OCI-LY7 (cell line): ENCODE results near the gene C10orf95. TPM values are rescaled to one million over a fixed set of nuclear protein-coding genes. Genes with fewer than 3 reads are reported as not detected.
A peak's percentile ranks its signal among the peaks of the same experiment; 100 is the strongest.

Source experiments
- BruUV-seq: library from RNA; stranded (reverse); fragments of 400-500 nt; replicated peaks from 2 replicates; lab custom pipeline; 2021; lab: Mats Ljungman, UMichigan
- CTCF ChIA-PET: fragments of 300-600 bp; sonication (Branson Sonifier 250); formaldehyde crosslinking; loops from one replicate; lab custom pipeline; 2022; ENCODE audit warnings: antibody characterized with exemption; ENCODE audit not compliant: unreplicated experiment; lab: Charles Lee
- POLR2A ChIA-PET: fragments of 300-600 bp; sonication (Branson Sonifier 250); formaldehyde crosslinking; loops from one replicate; lab custom pipeline; 2022; ENCODE audit warnings: antibody characterized with exemption; lab: Charles Lee
- DNase-seq: peaks from one replicate; pipeline ENCODE4 v3.0.0-alpha.2; 2015; ENCODE audit warnings: low spot score
- H2AFZ ChIP-seq: fragments of 200-600 bp; sonication (generic), shearing (Covaris generic); 2 replicates; pipeline ENCODE4 v1.6.1; 2014; ENCODE audit warnings: mild to moderate bottlenecking, antibody characterized with exemption, low read length, moderate library complexity
- H3K27ac ChIP-seq: fragments of 200-600 bp; sonication (generic); 2 replicates; pipeline ENCODE4 v1.5.1; 2014; ENCODE audit warnings: mixed run types, low read depth, mild to moderate bottlenecking, moderate library complexity, low read length, inconsistent platforms; ENCODE audit not compliant: poor library complexity, severe bottlenecking
- H3K36me3 ChIP-seq: fragments of 200-600 bp; sonication (generic); 2 replicates; pipeline ENCODE4 v1.6.1; 2014; ENCODE audit warnings: mild to moderate bottlenecking, antibody characterized with exemption, low read length, moderate library complexity, mixed read lengths; ENCODE audit not compliant: insufficient read depth
- H3K4me1 ChIP-seq: fragments of 200-600 bp; sonication (generic); 2 replicates; pipeline ENCODE4 v1.5.1; 2014; ENCODE audit warnings: mild to moderate bottlenecking, low read length; ENCODE audit not compliant: insufficient read depth, poor library complexity, severe bottlenecking
- H3K4me2 ChIP-seq: fragments of 200-600 bp; sonication (generic); 2 replicates; pipeline ENCODE4 v1.6.1; 2014; ENCODE audit warnings: mild to moderate bottlenecking, low read length
- H3K4me3 ChIP-seq: fragments of 200-600 bp; sonication (generic); 2 replicates; pipeline ENCODE4 v1.5.1; 2014; ENCODE audit warnings: mild to moderate bottlenecking, low read depth, low read length; ENCODE audit not compliant: poor library complexity, severe bottlenecking
- H3K79me2 ChIP-seq: fragments of 200-600 bp; sonication (generic); 2 replicates; pipeline ENCODE4 v1.6.1; 2016; ENCODE audit warnings: low read depth, mild to moderate bottlenecking, low read length, moderate library complexity, mixed read lengths; ENCODE audit not compliant: insufficient read depth
- H3K9me2 ChIP-seq: fragments of 200-600 bp; sonication (generic); 2 replicates; pipeline ENCODE4 v1.6.1; 2016; ENCODE audit warnings: mild to moderate bottlenecking, low read length, mixed read lengths; ENCODE audit not compliant: insufficient read depth
- H3K9me3 ChIP-seq: fragments of 200-600 bp; sonication (generic); 2 replicates; pipeline ENCODE4 v1.6.1; 2014; ENCODE audit warnings: mild to moderate bottlenecking, mixed run types, low read length, mixed read lengths
- H4K20me1 ChIP-seq: fragments of 200-600 bp; sonication (generic); 2 replicates; pipeline ENCODE4 v1.6.1; 2014; ENCODE audit warnings: mild to moderate bottlenecking, antibody characterized with exemption, low read length, moderate library complexity, mixed read lengths; ENCODE audit not compliant: insufficient read depth
- EZH2phosphoT487 ChIP-seq: fragments of 200-600 bp; sonication (generic); IDR thresholded peaks from 2 replicates; pipeline ENCODE4 v1.6.1; 2018; ENCODE audit warnings: low read depth, borderline replicate concordance, mild to moderate bottlenecking, mixed run types, antibody characterized with exemption, low read length, moderate library complexity, mixed read lengths
- intact Hi-C: fragments of 100-400 bp; cut with micrococcal nuclease; formaldehyde crosslinking; loops from one replicate; pipeline ENCODE4 v1.10.0; 2022; ENCODE audit not compliant: unreplicated experiment
- microRNA-seq: library from miRNA; unstranded; fragments of <30 nt; microRNA quantifications from one replicate; pipeline ENCODE4 v1.2.0, GENCODE V29; 2022; ENCODE audit warnings: borderline replicate concordance
- small RNA-seq: library from RNA; depleted of rRNA; stranded (forward); fragments of <200 nt; gene quantifications from one replicate; pipeline ENCODE3, GENCODE V24; 2014
- total RNA-seq, 2 experiments: library from RNA; depleted of rRNA in 1 of 2; stranded (reverse); fragments of >200 nt in 1 of 2; shearing (Covaris generic) in 1 of 2; gene quantifications; 2 replicates each; pipeline ENCODE4 v1.2.3, GENCODE V29; 2014 to 2022
- TF ChIP-seq, protein P1 (sequence below): fragments of 200-600 bp; sonication (generic); conservative IDR thresholded peaks from 2 replicates; pipeline ENCODE4 v1.5.1; 2014; ENCODE audit warnings: mild to moderate bottlenecking, antibody characterized with exemption, low read length, moderate library complexity, mixed read lengths

Gene C10orf95
- total RNA-seq, 2 experiments from 2014 or later = 0.67 to 3.3 TPM

DNA sequence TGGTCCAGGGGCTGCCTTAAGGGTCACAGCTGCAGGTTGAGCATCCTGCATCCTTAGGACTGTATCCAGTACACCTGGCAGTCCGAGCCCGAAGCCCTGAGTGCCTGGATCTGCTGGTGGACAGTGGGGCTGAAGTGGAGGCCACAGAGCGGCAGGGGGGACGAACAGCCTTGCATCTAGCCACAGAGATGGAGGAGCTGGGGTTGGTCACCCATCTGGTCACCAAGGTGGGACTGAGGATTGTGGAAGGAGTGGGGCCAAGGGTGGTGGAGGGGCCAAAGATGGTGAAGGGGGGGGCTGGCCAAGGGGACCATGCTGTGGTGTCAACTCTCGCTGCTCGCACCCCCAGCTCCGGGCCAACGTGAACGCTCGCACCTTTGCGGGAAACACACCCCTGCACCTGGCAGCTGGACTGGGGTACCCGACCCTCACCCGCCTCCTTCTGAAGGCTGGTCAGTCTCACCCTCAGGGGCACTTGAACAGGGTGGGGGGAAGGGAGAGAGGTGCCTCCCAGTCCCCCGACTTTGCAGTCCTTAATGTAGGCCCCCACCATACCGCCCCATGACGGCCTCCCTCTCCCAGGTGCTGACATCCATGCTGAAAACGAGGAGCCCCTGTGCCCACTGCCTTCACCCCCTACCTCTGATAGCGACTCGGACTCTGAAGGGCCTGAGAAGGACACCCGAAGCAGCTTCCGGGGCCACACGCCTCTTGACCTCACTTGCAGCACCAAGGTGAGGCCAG is 50.6 kb downstream of the C10orf95 start:
- POLR2A ChIA-PET = interaction anchor here (1.0 kb wide), 1 partner anchor 103 kb away, joined by 3 read pairs; the partner anchor contains the start of gene SUFU
- no peak overlapping the region for H3K4me3 ChIP-seq
- BruUV-seq = no TSS peak
- no peaks in the 10 kb centered on the region for H4K20me1 ChIP-seq
- CTCF ChIA-PET = interaction anchor here (1.3 kb wide), 1 partner anchor 231 kb away, joined by 4 read pairs; no protein-coding TSS in a partner anchor
- peaks cover 21% of the 10 kb centered on the region for H3K4me1 ChIP-seq
- intact Hi-C loops = no loop called here
- H3K79me2 ChIP-seq = peaks cover 9% of the 10 kb centered on the region; the same call in 1 of the 2 replicates
- DNase-seq = no peak
- no peak overlapping the region for H3K27ac ChIP-seq
- H3K9me3 ChIP-seq = no peaks in the 10 kb centered on the region
- no peak overlapping the region for H2AFZ ChIP-seq
- H3K9me2 ChIP-seq = no peaks in the 10 kb centered on the region
- peaks cover 43% of the 10 kb centered on the region for H3K36me3 ChIP-seq
- no peak overlapping the region for H3K4me2 ChIP-seq
- TF ChIP-seq, protein P1, sequence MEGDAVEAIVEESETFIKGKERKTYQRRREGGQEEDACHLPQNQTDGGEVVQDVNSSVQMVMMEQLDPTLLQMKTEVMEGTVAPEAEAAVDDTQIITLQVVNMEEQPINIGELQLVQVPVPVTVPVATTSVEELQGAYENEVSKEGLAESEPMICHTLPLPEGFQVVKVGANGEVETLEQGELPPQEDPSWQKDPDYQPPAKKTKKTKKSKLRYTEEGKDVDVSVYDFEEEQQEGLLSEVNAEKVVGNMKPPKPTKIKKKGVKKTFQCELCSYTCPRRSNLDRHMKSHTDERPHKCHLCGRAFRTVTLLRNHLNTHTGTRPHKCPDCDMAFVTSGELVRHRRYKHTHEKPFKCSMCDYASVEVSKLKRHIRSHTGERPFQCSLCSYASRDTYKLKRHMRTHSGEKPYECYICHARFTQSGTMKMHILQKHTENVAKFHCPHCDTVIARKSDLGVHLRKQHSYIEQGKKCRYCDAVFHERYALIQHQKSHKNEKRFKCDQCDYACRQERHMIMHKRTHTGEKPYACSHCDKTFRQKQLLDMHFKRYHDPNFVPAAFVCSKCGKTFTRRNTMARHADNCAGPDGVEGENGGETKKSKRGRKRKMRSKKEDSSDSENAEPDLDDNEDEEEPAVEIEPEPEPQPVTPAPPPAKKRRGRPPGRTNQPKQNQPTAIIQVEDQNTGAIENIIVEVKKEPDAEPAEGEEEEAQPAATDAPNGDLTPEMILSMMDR = no peak
- TF ChIP-seq EZH2phosphoT487 = no peak

DNA sequence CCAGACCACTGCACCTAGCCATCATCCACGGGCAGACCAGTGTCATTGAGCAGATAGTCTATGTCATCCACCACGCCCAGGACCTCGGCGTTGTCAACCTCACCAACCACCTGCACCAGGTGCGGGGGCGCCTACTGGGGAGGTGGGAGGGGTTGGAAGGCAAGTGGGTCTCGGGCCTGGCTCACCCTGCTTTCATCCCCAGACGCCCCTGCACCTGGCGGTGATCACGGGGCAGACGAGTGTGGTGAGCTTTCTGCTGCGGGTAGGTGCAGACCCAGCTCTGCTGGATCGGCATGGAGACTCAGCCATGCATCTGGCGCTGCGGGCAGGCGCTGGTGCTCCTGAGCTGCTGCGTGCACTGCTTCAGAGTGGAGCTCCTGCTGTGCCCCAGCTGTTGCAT is 51.3 kb downstream of the C10orf95 start:
- no peak for DNase-seq
- ChIA-PET POLR2A (interaction anchor here (1.0 to 1.6 kb wide), 2 partner anchors 21 to 104 kb away, joined by 3 to 5 read pairs; partner anchors contain the start of genes FBXL15 and SUFU), CTCF (interaction anchor here (0.8 to 1.3 kb wide), 3 partner anchors 20 to 230 kb away, joined by 3 to 4 read pairs (median 4); partner anchors contain the start of gene FBXL15)
- Histone ChIP-seq H3K9me2 (no peaks in the 10 kb centered on the region), H3K4me1 (peaks cover 21% of the 10 kb centered on the region), H3K9me3 (no peaks in the 10 kb centered on the region), H3K79me2 (peaks cover 9% of the 10 kb centered on the region; the same call in 1 of the 2 replicates), H3K4me2 (peak overlapping the region; percentile 67; the same call in 1 of the 2 replicates), H3K4me3 (peak overlapping the region; percentile 59), H3K36me3 (peaks cover 43% of the 10 kb centered on the region), H2AFZ (no peak overlapping the region), H4K20me1 (no peaks in the 10 kb centered on the region), H3K27ac (no peak overlapping the region)
- intact Hi-C loops = no loop called here
- no TSS peak for BruUV-seq
- TF ChIP-seq EZH2phosphoT487 = no peak
- TF ChIP-seq, protein P1 = no peak

Small RNA genes within 50 kb of the gene (microRNA-seq; reads per million reads assigned to microRNA genes)
- 893 reads per million, percentile 82 among the genes with 10 or more reads in this experiment for gene MIR146B

Small RNA genes within 50 kb of the gene (small RNA-seq; reads per million reads assigned to genes)
- gene MIR146B = 7.9 reads per million, percentile 94 among the genes with 10 or more reads in this experiment

Other genes starting within 250 kb of the C10orf95 start
- 0.62 TPM in 1 of 2 replicates, not detected in the other for gene ELOVL3, start 225.2 kb downstream of the C10orf95 start, total RNA-seq (2014; rRNA removed; shearing (Covaris generic))
- gene ELOVL3, start 225.2 kb downstream of the C10orf95 start, total RNA-seq (2022) = 0.48 TPM in 1 of 2 replicates, not detected in the other
- not detected in 2 replicates for gene PITX3, start 210.0 kb downstream of the C10orf95 start, total RNA-seq (2014; rRNA removed; shearing (Covaris generic))
- not detected in 2 replicates for gene PITX3, start 210.0 kb downstream of the C10orf95 start, total RNA-seq (2022)
- gene GBF1, start 206.0 kb downstream of the C10orf95 start, total RNA-seq (2014; rRNA removed; shearing (Covaris generic)) = 13.8 and 17.8 TPM in 2 replicates
- gene GBF1, start 206.0 kb downstream of the C10orf95 start, total RNA-seq (2022) = 33.4 and 36.9 TPM in 2 replicates
- 47.1 and 53.3 TPM in 2 replicates for gene NFKB2, start 55.8 kb downstream of the C10orf95 start, total RNA-seq (2014; rRNA removed; shearing (Covaris generic))
- gene NFKB2, start 55.8 kb downstream of the C10orf95 start, total RNA-seq (2022) = 67.3 and 75.2 TPM in 2 replicates
- gene PSD, start 32.8 kb downstream of the C10orf95 start, total RNA-seq (2014; rRNA removed; shearing (Covaris generic)) = 2.0 and 2.2 TPM in 2 replicates
- 10.2 and 10.9 TPM in 2 replicates for gene PSD, start 32.8 kb downstream of the C10orf95 start, total RNA-seq (2022)
- gene FBXL15, start 30.7 kb downstream of the C10orf95 start, total RNA-seq (2014; rRNA removed; shearing (Covaris generic)) = 13.3 and 20.9 TPM in 2 replicates
- gene FBXL15, start 30.7 kb downstream of the C10orf95 start, total RNA-seq (2022) = 13.4 and 18.2 TPM in 2 replicates
- 48.9 and 61.0 TPM in 2 replicates for gene CUEDC2, start 19.0 kb downstream of the C10orf95 start, total RNA-seq (2014; rRNA removed; shearing (Covaris generic))
- 71.6 and 73.3 TPM in 2 replicates for gene CUEDC2, start 19.0 kb downstream of the C10orf95 start, total RNA-seq (2022)
- 51.2 and 55.5 TPM in 2 replicates for gene ACTR1A, start 51.2 kb upstream of the C10orf95 start, total RNA-seq (2014; rRNA removed; shearing (Covaris generic))
- 68.3 and 72.8 TPM in 2 replicates for gene ACTR1A, start 51.2 kb upstream of the C10orf95 start, total RNA-seq (2022)
- 1.9 and 4.9 TPM in 2 replicates for gene SUFU, start 52.4 kb upstream of the C10orf95 start, total RNA-seq (2014; rRNA removed; shearing (Covaris generic))
- gene SUFU, start 52.4 kb upstream of the C10orf95 start, total RNA-seq (2022) = 10.0 and 10.1 TPM in 2 replicates
- gene TRIM8, start 192.9 kb upstream of the C10orf95 start, total RNA-seq (2014; rRNA removed; shearing (Covaris generic)) = 54.2 and 67.3 TPM in 2 replicates
- gene TRIM8, start 192.9 kb upstream of the C10orf95 start, total RNA-seq (2022) = 73.1 and 92.1 TPM in 2 replicates